ENCODE measurements around the gene SWI5. TPM values are rescaled to one million over a fixed set of nuclear protein-coding genes. Genes with fewer than 3 reads are reported as not detected.

The SWI5 gene
- total and polyA plus RNA-seq, 2 experiments from 2014 or later: 29.0 to 55.7 TPM

DNA sequence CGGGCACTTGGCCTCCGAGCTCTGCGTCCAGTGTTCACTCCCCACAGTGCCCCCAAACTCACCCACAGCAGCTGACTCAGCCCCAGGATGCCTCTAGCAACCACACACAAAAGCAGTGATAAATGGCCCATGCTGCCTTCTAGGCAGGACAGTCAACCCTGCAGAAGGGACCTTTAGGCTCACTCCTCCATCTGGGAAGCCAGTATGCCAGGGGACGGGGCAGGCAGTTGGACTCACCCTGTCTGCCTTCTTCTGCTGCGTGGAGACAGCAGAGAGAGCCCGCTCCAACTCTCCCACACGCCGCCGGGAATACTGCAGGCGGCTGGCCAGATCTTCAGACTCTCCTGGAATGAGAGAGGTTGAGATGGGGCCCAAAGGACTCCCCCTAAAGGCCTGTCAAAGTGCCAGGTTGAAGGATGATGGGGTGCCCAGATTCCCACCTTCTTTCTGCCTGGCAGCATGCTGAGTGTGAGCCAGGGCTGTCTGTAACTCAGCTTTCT is 10.7 kb upstream of the SWI5 start:
- no peak for DNase-seq (ENCODE audit: low spot score)
- H3K36me3 ChIP-seq (replicated peaks; ENCODE audit: insufficient read depth, low read depth): peaks cover 3% of the 10 kb centered on the region
- H3K27ac ChIP-seq: no peak overlapping the region
- H3K9me3 ChIP-seq (ENCODE audit: low read depth): no peaks in the 10 kb centered on the region
- no peak overlapping the region for H3K4me3 ChIP-seq
- no peaks in the 10 kb centered on the region for H4K20me1 ChIP-seq (ENCODE audit: insufficient read depth, poor library complexity, severe bottlenecking)
- H3K4me1 ChIP-seq (ENCODE audit: insufficient read depth): no peaks in the 10 kb centered on the region
- WGBS (ENCODE audit: low lambda C conversion rate, missing lambda C conversion rate): 93% methylated on average over 10 of the region's 10 CpGs
- H3K9me2 ChIP-seq (replicated peaks; ENCODE audit: insufficient read depth): no peaks in the 10 kb centered on the region
- TF ChIP-seq EZH2phosphoT487 (IDR thresholded peaks at IDR 0.05; ENCODE audit: low read depth, severe bottlenecking, unreplicated experiment): no peak
- TF ChIP-seq, protein P1, sequence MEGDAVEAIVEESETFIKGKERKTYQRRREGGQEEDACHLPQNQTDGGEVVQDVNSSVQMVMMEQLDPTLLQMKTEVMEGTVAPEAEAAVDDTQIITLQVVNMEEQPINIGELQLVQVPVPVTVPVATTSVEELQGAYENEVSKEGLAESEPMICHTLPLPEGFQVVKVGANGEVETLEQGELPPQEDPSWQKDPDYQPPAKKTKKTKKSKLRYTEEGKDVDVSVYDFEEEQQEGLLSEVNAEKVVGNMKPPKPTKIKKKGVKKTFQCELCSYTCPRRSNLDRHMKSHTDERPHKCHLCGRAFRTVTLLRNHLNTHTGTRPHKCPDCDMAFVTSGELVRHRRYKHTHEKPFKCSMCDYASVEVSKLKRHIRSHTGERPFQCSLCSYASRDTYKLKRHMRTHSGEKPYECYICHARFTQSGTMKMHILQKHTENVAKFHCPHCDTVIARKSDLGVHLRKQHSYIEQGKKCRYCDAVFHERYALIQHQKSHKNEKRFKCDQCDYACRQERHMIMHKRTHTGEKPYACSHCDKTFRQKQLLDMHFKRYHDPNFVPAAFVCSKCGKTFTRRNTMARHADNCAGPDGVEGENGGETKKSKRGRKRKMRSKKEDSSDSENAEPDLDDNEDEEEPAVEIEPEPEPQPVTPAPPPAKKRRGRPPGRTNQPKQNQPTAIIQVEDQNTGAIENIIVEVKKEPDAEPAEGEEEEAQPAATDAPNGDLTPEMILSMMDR (IDR thresholded peaks at IDR 0.05; ENCODE audit: poor library complexity): no peak
- no peak overlapping the region for H3K4me2 ChIP-seq
- peaks cover 2% of the 10 kb centered on the region for H3K79me2 ChIP-seq
- no peak overlapping the region for H2AFZ ChIP-seq
- H3K27me3 ChIP-seq: no peaks in the 10 kb centered on the region

DNA sequence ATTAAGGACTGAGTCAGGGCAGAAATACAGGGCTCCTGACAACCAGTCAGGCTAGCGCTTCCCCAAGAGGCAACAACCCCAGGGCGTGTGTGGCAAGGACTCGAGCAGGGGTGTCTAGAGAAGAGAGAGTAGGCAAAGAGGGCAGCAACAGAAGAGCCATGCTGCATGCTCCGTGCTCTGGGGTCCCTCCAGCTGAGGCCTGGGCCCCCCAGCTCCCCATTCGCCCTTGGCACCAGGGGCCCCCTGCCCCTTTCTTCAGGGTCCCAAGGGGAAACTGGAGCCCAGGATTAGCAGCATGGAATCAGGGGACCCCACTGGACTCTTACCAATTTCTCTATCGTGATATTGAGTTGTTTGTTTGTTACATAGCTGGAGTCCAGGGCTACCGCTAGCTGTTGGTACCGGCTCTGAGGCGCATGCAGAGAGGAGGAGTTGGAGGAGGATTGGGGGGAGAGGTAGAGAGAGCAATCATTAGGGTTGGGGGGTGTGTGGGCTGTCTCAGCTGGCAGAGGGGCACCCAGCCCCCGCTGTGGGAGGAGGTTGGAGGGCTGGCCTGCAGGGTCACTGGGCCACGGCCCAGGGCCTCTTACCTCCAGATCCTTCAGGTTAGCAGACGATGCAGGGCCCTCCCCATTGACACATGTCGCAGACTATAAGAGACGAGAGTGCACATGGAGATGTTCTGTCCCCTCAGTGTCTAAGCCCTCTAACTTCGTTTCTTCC is 9.0 kb upstream of the SWI5 start:
- Histone ChIP-seq H3K4me1 (ENCODE audit: insufficient read depth) (no peaks in the 10 kb centered on the region), H3K4me3 (no peak overlapping the region), H3K4me2 (no peak overlapping the region), H3K9me2 (replicated peaks; ENCODE audit: insufficient read depth) (no peaks in the 10 kb centered on the region), H3K27me3 (no peaks in the 10 kb centered on the region), H3K79me2 (peaks cover 8% of the 10 kb centered on the region), H4K20me1 (ENCODE audit: insufficient read depth, poor library complexity, severe bottlenecking) (no peaks in the 10 kb centered on the region), H2AFZ (no peak overlapping the region), H3K9me3 (ENCODE audit: low read depth) (no peaks in the 10 kb centered on the region), H3K27ac (no peak overlapping the region), H3K36me3 (replicated peaks; ENCODE audit: insufficient read depth, low read depth) (no peaks in the 10 kb centered on the region)
- TF ChIP-seq EZH2phosphoT487 (IDR thresholded peaks at IDR 0.05; ENCODE audit: low read depth, severe bottlenecking, unreplicated experiment) (no peak), EZH2 (IDR thresholded peaks at IDR 0.05; ENCODE audit: borderline replicate concordance) (no peak)
- TF ChIP-seq, protein P1 (IDR thresholded peaks at IDR 0.05; ENCODE audit: poor library complexity): no peak
- 92% methylated on average over 15 of the region's 15 CpGs for WGBS (ENCODE audit: low lambda C conversion rate, missing lambda C conversion rate)
- no peak for DNase-seq (ENCODE audit: low spot score)

DNA sequence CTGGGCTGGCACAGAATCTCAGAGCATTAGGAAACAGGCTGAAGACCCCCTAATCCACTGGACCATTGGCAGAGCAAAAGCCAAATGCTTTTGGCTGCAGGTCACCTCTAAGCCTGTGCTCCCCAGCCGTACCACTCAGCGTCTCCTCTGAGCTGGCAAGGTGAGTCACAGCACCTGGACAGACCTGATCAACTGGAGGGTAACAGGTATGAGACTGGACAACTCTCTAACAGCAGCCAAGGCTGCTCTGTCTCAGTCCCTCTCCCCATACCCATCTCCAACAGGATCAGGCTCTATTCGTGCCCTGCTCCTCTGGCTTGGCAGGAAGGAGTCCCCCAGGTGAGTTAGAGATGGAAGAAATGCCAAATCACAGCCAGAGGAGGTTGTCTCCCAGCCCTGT is 5.0 kb upstream of the SWI5 start:
- H3K9me3 ChIP-seq (ENCODE audit: low read depth): no peaks in the 10 kb centered on the region
- no peaks in the 10 kb centered on the region for H3K27me3 ChIP-seq
- no peaks in the 10 kb centered on the region for H3K9me2 ChIP-seq (replicated peaks; ENCODE audit: insufficient read depth)
- peaks cover 43% of the 10 kb centered on the region for H3K79me2 ChIP-seq
- WGBS (ENCODE audit: low lambda C conversion rate, missing lambda C conversion rate): 89% methylated on average over 3 of the region's 3 CpGs
- H4K20me1 ChIP-seq (ENCODE audit: insufficient read depth, poor library complexity, severe bottlenecking): peaks cover 6% of the 10 kb centered on the region
- peaks cover 11% of the 10 kb centered on the region for H3K4me1 ChIP-seq (ENCODE audit: insufficient read depth)
- no peak overlapping the region for H3K4me2 ChIP-seq
- TF ChIP-seq, protein P1 (IDR thresholded peaks at IDR 0.05; ENCODE audit: poor library complexity): no peak
- TF ChIP-seq EZH2phosphoT487 (IDR thresholded peaks at IDR 0.05; ENCODE audit: low read depth, severe bottlenecking, unreplicated experiment) (no peak), EZH2 (IDR thresholded peaks at IDR 0.05; ENCODE audit: borderline replicate concordance) (no peak)
- H2AFZ ChIP-seq: no peak overlapping the region
- no peaks in the 10 kb centered on the region for H3K36me3 ChIP-seq (replicated peaks; ENCODE audit: insufficient read depth, low read depth)
- no peak for DNase-seq (ENCODE audit: low spot score)
- no peak overlapping the region for H3K4me3 ChIP-seq
- H3K27ac ChIP-seq: no peak overlapping the region

All from hepatocyte (in vitro differentiated cells).